DOHH2 (cell line): ENCODE data around the gene TMEM95.

Experiments used
- H3F3A ChIP-seq: fragments of 200-600 bp; sonication (generic), shearing (Covaris generic); 2 replicates; pipeline ENCODE4 v1.6.0; 2016; ENCODE audit warnings: antibody characterized with exemption, mild to moderate bottlenecking; ENCODE audit not compliant: control insufficient read depth, insufficient read depth
- H3K27ac ChIP-seq: fragments of 200-600 bp; sonication (generic); 2 replicates; pipeline ENCODE4 v1.5.1; 2014; ENCODE audit warnings: low read depth, mild to moderate bottlenecking, low read length, moderate library complexity
- H3K27me3 ChIP-seq: fragments of 200-600 bp; sonication (generic); 2 replicates; pipeline ENCODE4 v1.6.1; 2014; ENCODE audit warnings: mild to moderate bottlenecking, low read length, mixed read lengths; ENCODE audit not compliant: control insufficient read depth
- H3K36me3 ChIP-seq: fragments of 200-600 bp; sonication (generic); 2 replicates; pipeline ENCODE4 v1.6.1; 2014; ENCODE audit warnings: mild to moderate bottlenecking, low read length, moderate library complexity, mixed read lengths; ENCODE audit not compliant: control insufficient read depth
- H3K4me1 ChIP-seq: fragments of 200-600 bp; sonication (generic); 2 replicates; pipeline ENCODE4 v1.6.1; 2014; ENCODE audit warnings: mild to moderate bottlenecking, low read length, mixed read lengths; ENCODE audit not compliant: control insufficient read depth
- H3K4me2 ChIP-seq: fragments of 200-600 bp; sonication (generic); 2 replicates; pipeline ENCODE4 v1.6.0; 2014; ENCODE audit warnings: mild to moderate bottlenecking, low read length, moderate library complexity
- H3K4me3 ChIP-seq: fragments of 200-600 bp; sonication (generic); 2 replicates; pipeline ENCODE4 v1.5.1; 2014; ENCODE audit warnings: mild to moderate bottlenecking, low read length, mixed read lengths
- H3K79me2 ChIP-seq: fragments of 200-600 bp; sonication (generic); 2 replicates; pipeline ENCODE4 v1.6.1; 2014; ENCODE audit warnings: mild to moderate bottlenecking, low read length, mixed read lengths; ENCODE audit not compliant: control insufficient read depth
- H3K9me2 ChIP-seq: fragments of 200-600 bp; sonication (generic); replicated peaks from 2 replicates; pipeline ENCODE4 v1.6.1; 2014; ENCODE audit warnings: mild to moderate bottlenecking, low read length, mixed read lengths; ENCODE audit not compliant: control insufficient read depth
- H3K9me3 ChIP-seq: fragments of 200-600 bp; sonication (generic); 2 replicates; pipeline ENCODE4 v1.6.1; 2014; ENCODE audit warnings: antibody characterized with exemption, low read length, mixed read lengths; ENCODE audit not compliant: control insufficient read depth, insufficient read depth
- H4K20me1 ChIP-seq: fragments of 200-600 bp; sonication (generic); 2 replicates; pipeline ENCODE4 v1.6.0; 2014; ENCODE audit warnings: low read depth, mild to moderate bottlenecking, antibody characterized with exemption, low read length, moderate library complexity; ENCODE audit not compliant: control insufficient read depth, insufficient read depth
- CTCF ChIP-seq: fragments of 200-600 bp; sonication (generic); IDR thresholded peaks from one replicate; pipeline ENCODE4 v1.5.1; 2014; ENCODE audit warnings: antibody characterized with exemption, mild to moderate bottlenecking, low read depth, low read length; ENCODE audit not compliant: poor library complexity, severe bottlenecking
- EZH2phosphoT487 ChIP-seq: fragments of 200-600 bp; sonication (generic); IDR thresholded peaks from 2 replicates; pipeline ENCODE4 v1.6.1; 2017; ENCODE audit warnings: borderline replicate concordance, mild to moderate bottlenecking, antibody characterized with exemption, low read length, moderate library complexity, mixed read lengths

The TMEM95 gene

DNA sequence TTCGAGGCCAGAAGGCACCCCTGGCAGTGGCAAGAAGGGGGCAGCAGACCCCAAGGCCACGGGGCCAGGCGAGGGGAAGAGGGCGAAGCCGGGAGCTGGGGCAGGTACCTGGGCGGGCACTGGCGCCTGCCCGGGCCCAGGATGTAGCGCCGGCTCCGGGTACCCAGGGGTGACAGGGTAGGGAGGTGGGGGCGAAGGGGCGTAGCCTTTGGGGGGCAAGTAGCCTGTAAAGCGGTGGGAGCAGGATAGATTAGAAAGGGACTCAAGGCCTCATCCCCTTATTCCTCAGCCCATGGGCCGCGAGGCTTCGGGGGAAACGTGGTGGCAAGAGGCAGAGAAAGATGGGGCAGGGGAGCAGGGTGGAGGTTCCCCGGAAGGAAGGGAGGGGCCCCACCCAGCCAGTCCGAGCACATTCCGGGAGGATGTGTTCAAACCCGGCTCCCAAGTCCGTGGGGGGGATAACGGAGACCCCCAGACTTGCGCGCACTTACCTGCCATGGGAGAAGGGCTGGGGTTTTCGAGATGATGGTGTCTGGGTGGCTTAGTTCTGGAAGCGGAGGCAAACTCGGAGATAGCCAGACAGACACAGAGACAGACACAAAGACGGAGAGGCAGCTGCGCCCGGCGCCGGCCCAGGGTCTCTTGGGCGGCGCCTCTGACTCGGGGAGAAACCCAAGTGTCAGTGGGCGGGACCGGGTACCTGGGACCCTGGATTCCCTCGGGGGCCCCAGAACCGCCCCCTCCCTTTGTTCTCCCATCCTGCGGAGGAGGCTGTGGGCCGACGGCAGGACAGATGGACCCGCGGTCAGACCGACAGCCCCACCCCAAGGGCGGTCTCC is 38.9 kb downstream of the TMEM95 start:
- Histone ChIP-seq H4K20me1 (no peaks in the 10 kb centered on the region), H3K27ac (no peak overlapping the region), H3K4me1 (peaks cover 14% of the 10 kb centered on the region), H3K4me3 (peak overlapping the region; percentile 83), H3K36me3 (no peaks in the 10 kb centered on the region), H3K9me2 (no peaks in the 10 kb centered on the region), H3F3A (peaks cover 4% of the 10 kb centered on the region; the same call in 1 of the 2 replicates), H3K27me3 (no peaks in the 10 kb centered on the region), H3K4me2 (peak overlapping the region; percentile 90), H3K79me2 (peaks cover 6% of the 10 kb centered on the region; the same call in 1 of the 2 replicates), H3K9me3 (no peaks in the 10 kb centered on the region)
- TF ChIP-seq EZH2phosphoT487 (no peak), CTCF (no peak)

GRCh38 chr17:7394452-7395191 is 39.7 kb downstream of the TMEM95 start, which contains the start of gene PLSCR3:
TSS of gene PLSCR3 (minus strand) at chr17:7394525. CDS start at chr17:7394110, 415 bp downstream.
- no peaks in the 10 kb centered on the region for H4K20me1 ChIP-seq
- H3K27me3 ChIP-seq: no peaks in the 10 kb centered on the region
- peaks cover 6% of the 10 kb centered on the region; the same call in 1 of the 2 replicates for H3K79me2 ChIP-seq
- H3K9me2 ChIP-seq: no peaks in the 10 kb centered on the region
- peak within 1 kb of the TSS; percentile 83 for H3K4me3 ChIP-seq
- H3K27ac ChIP-seq: no peak within 1 kb of the TSS
- peaks cover 7% of the 10 kb centered on the region for H3F3A ChIP-seq
- no peaks in the 10 kb centered on the region for H3K36me3 ChIP-seq
- peak within 1 kb of the TSS; percentile 90 for H3K4me2 ChIP-seq
- H3K9me3 ChIP-seq: no peaks in the 10 kb centered on the region
- H3K4me1 ChIP-seq: peaks cover 14% of the 10 kb centered on the region
- TF ChIP-seq EZH2phosphoT487 (no peak), CTCF (peak; percentile 52)

GRCh38 chr17:7396147-7396546 is 41.2 kb downstream of the TMEM95 start:
- H3F3A ChIP-seq: peaks cover 8% of the 10 kb centered on the region
- TF ChIP-seq CTCF (no peak), EZH2phosphoT487 (no peak)

More at GRCh38 chr17:7396147-7396546, 41.2 kb downstream of the TMEM95 start:
- Histone ChIP-seq H3K27me3 (no peaks in the 10 kb centered on the region), H3K27ac (no peak overlapping the region), H3K4me2 (no peak overlapping the region), H3K9me3 (no peaks in the 10 kb centered on the region), H3K36me3 (no peaks in the 10 kb centered on the region; the same call in 1 of the 2 replicates), H4K20me1 (no peaks in the 10 kb centered on the region), H3K4me1 (peaks cover 14% of the 10 kb centered on the region), H3K79me2 (peaks cover 6% of the 10 kb centered on the region; the same call in 1 of the 2 replicates), H3K4me3 (no peak overlapping the region), H3K9me2 (no peaks in the 10 kb centered on the region)
